Activated gamma-delta T cell treated with anti-CD3 and anti-CD28 coated beads, Interleukin-2, amount 50 U/mL, for 16 hours (primary cell): ENCODE results near the gene DUOXA1.

Source experiments
- DNase-seq: peaks from one replicate; pipeline ENCODE4 v3.0.0-alpha.2; 2020; ENCODE audit warnings: low read depth

Gene DUOXA1

GRCh38 chr15:45131510-45131909 is 1.8 kb upstream of the DUOXA1 start:
- DNase-seq = no peak

DNA sequence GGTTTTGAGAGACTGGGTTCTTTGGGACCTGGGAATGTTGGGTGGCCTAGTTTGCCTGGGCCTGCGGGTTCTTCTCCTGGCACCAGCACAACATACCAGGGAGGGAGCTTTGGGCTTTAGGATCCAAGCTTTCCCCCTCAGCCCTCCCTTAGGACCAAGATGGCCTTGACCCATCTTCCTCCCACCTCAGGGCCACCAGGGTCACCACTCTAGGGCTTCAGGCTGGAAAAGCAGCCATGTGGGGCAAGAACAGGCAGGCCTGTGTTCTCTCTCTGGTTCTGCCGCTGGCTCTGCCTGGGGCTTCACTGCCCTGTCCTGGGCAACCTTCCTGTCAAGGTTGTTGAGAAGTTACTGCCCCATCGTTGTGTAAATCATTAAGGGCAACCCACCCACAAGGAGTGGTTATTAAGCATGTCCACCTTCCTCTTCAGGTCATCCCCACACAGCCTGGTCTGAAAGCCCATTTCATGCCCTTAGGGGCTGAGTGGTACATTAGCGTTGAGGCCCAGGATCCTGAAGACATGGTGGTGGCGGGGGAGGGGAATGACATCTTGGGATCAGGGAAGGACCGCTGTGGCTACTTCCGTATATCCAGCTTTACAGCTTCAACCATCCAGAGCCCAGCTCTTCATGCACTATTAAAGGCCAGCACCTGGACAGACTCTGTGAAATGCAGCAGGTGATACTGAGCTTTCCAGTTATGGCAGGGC is 767 bp upstream of the DUOXA1 start:
- DNase-seq = no peak

DNA sequence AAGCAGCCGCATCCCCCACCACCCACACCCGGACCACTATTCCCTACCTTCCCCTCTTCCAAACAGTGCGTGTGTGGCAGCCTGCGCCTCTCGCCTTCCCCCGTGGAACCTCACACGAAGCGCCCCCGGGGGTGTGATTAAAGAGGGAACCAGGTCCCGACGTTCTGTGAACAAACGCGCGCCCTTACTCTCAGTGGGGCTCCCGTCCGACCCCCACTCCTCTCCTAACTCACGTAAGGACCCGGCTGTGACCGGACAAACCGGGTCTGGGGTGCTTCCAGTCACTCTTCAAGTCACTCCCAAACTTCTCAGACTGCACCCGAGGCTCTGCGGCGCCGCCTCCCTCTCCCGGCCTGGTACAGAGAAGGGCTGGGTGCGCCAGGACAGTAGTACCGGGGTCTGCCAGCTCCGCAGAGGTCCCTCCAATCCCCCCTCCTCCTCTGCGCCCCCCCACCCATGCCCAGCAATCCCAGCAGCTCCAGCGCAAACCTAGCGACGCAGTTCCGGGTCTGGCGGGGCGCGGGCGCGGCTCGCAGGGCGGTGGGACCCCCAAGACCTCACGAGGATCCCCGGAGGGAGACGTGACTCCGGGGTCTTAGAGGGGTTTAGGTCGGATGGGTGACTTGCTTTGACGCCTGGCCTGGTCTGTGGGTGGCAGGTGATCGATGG is 574 bp downstream of the DUOXA1 start:
- DNase-seq = no peak

- peak; percentile 26 for DNase-seq
These were observed 3.0 kb downstream of the DUOXA1 start for GRCh38 chr15:45126535-45127158.

GRCh38 chr15:45123397-45123796 is 6.3 kb downstream of the DUOXA1 start:
- no peak for DNase-seq

- no peak for DNase-seq
These were observed 7.0 kb downstream of the DUOXA1 start for GRCh38 chr15:45122719-45123118.

DNA sequence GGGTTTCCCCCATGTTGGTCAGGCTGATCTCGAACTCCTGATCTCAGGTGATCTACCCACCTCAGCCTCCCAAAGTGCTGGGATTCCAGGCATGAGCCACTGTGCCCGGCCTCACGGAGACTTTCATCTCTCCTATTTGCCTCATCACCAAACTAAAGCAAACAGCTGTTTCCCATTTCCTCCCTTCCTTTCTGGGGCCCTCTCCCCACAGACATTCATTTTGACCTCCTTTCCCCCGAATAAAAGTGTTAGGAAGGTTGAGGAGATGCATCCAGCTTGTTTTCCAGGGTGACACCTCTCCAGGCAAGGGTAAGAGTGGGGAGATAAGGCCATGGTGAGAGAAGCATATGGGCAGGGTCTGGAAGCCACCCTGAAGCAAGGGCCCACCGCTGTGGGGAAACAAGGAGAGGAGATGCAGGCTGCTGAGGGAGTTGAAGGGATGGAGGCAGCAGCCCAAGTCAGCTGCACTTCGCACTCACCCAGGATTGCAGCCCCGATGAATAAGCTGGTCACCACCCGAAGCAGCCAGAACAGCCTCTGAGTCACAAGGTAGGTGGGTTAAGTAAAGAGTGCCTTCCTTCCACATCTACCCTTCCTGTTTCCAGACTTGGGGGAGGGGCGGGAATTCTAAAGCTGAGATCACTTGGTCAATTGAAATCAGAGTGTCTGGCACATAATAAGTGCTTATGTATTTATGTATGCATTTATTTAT is 7.8 kb downstream of the DUOXA1 start:
- no peak for DNase-seq

DNA sequence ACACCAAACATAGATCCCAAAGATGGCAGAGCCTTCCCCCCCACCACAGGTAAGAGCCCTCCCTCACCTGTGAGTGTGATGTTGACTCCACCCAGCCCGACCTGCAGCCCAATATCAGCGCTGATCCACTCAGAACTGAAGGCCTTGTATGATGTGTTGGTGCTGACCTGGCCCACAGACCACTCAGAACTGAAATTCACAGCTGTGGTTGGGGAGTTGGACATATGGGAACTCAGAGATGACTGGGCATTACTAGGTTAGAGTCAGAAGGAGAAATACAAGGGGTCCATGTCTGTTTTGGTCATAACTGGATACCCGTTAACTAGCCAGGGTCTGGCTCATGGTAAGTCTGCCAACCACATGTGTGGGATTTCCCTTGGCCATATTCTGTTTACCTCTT is 8.7 kb downstream of the DUOXA1 start:
- no peak for DNase-seq

GRCh38 chr15:45120081-45120972 is 9.4 kb downstream of the DUOXA1 start:
- no peak for DNase-seq

GRCh38 chr15:45118996-45119395 is 10.7 kb downstream of the DUOXA1 start:
- DNase-seq = no peak

- peak; percentile 74 for DNase-seq
These were observed 11.5 kb downstream of the DUOXA1 start for GRCh38 chr15:45118131-45118588.

- no peak for DNase-seq
These were observed 12.2 kb downstream of the DUOXA1 start for GRCh38 chr15:45117308-45118130.

GRCh38 chr15:45116482-45117307 is 13.0 kb downstream of the DUOXA1 start:
- no peak for DNase-seq

- no peak for DNase-seq
These were observed 13.6 kb downstream of the DUOXA1 start for GRCh38 chr15:45116006-45116481.

GRCh38 chr15:45115312-45115820 is 14.3 kb downstream of the DUOXA1 start:
- no peak for DNase-seq

DNA sequence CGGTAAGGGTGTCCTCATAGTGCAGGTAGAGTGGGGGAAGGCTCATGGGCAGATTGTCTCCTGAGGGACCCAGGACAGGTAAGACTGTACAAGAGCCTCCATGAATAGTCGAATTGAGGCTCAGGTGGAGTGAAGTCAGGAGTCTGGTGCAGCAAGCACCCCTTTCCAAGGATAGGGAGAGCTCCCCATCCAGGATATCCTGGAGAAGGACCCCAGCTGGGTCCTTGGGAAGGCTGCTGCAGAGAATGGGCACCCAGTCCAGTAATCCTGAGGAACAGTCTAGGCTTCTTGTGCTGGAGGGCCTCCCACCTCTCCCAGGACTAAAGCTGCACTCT is 15.0 kb downstream of the DUOXA1 start:
- DNase-seq = no peak

DNA sequence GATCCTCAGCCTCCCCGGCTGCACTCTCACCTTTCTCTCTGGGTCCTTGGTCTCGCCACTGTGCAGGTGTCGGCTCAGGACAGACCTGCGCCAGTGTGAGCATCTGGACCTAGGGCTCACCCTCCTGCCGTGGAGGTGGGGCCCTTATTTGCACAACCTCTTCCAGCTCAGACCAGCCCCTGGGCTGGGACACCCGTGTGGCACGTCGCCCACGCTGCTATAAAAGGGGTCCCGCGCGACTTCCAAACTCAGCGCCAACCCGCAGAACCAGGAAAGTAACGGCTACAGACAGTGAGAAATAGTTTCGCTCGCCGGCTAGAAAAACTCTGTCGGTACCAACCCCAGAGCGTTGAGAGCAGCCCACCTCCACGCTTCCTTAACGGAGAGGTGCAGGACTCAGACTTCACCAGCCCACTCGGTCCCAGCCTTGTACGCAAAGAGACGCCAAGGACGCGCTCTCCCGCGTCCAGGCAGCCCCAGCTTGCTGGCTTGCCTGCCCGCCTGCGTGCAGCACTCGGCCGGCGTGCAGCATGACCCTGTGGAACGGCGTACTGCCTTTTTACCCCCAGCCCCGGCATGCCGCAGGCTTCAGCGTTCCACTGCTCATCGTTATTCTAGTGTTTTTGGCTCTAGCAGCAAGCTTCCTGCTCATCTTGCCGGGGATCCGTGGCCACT is 15.5 kb downstream of the DUOXA1 start, which contains the start of the genes DUOX2 and DUOXA2:
DUOX2 (minus strand) TSS at position 97 of the 675 bp plus-strand sequence. CDS start 761 bp downstream, outside the sequence.
DUOXA2 (plus strand) TSS at position 251 of the 675 bp plus-strand sequence; CDS start at position 531, 280 bp downstream.
- DNase-seq = no peak

GRCh38 chr15:45113380-45113990 is 16.2 kb downstream of the DUOXA1 start:
- no peak for DNase-seq
